ENCODE data around the gene CNTN4. TPM values are rescaled to one million over a fixed set of nuclear protein-coding genes. Genes with fewer than 3 reads are reported as not detected.

The CNTN4 gene
- total and polyA plus RNA-seq, 2 of the 8 experiments (the other 6 are each of a cell fraction or from before 2014, with no cell fraction given), result 0.41 to 2.2 TPM

DNA sequence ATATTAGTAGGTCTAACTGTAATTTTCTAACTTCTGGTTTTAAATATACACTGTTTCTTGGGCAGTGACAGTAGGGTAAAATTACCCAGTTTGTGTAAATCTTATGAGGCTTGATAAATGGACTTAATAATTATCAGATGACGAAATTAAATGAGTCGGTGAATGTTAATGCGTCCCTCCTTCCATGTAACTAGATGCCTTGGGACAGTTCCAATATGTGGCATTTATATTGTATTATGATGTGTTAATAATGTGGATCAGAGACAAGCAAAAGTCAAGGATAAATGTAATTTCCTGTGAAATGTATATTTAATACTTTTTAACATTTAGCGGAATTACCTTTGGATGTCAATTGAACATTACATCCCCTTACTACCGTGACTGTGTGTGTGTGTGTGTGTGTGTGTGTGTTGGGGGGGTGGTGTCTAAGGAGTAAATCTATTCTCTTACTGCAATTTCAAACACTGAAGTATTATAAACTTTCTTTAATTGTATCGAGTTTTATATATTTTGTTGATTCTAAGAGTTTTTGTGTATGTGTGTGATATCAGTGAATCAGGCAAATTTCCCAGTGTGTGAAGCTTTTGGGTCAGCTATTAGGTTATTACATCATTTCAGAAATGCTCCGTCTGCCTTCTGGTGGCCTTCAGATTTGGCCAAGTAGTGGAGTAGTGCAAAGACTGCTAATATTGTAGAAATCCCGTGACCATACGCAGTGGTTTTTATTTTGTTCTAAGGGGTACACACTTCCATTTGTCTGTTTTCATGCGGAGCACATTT, 50.1 kb downstream of the CNTN4 start (continued):
- TF ChIP-seq, protein P1, sequence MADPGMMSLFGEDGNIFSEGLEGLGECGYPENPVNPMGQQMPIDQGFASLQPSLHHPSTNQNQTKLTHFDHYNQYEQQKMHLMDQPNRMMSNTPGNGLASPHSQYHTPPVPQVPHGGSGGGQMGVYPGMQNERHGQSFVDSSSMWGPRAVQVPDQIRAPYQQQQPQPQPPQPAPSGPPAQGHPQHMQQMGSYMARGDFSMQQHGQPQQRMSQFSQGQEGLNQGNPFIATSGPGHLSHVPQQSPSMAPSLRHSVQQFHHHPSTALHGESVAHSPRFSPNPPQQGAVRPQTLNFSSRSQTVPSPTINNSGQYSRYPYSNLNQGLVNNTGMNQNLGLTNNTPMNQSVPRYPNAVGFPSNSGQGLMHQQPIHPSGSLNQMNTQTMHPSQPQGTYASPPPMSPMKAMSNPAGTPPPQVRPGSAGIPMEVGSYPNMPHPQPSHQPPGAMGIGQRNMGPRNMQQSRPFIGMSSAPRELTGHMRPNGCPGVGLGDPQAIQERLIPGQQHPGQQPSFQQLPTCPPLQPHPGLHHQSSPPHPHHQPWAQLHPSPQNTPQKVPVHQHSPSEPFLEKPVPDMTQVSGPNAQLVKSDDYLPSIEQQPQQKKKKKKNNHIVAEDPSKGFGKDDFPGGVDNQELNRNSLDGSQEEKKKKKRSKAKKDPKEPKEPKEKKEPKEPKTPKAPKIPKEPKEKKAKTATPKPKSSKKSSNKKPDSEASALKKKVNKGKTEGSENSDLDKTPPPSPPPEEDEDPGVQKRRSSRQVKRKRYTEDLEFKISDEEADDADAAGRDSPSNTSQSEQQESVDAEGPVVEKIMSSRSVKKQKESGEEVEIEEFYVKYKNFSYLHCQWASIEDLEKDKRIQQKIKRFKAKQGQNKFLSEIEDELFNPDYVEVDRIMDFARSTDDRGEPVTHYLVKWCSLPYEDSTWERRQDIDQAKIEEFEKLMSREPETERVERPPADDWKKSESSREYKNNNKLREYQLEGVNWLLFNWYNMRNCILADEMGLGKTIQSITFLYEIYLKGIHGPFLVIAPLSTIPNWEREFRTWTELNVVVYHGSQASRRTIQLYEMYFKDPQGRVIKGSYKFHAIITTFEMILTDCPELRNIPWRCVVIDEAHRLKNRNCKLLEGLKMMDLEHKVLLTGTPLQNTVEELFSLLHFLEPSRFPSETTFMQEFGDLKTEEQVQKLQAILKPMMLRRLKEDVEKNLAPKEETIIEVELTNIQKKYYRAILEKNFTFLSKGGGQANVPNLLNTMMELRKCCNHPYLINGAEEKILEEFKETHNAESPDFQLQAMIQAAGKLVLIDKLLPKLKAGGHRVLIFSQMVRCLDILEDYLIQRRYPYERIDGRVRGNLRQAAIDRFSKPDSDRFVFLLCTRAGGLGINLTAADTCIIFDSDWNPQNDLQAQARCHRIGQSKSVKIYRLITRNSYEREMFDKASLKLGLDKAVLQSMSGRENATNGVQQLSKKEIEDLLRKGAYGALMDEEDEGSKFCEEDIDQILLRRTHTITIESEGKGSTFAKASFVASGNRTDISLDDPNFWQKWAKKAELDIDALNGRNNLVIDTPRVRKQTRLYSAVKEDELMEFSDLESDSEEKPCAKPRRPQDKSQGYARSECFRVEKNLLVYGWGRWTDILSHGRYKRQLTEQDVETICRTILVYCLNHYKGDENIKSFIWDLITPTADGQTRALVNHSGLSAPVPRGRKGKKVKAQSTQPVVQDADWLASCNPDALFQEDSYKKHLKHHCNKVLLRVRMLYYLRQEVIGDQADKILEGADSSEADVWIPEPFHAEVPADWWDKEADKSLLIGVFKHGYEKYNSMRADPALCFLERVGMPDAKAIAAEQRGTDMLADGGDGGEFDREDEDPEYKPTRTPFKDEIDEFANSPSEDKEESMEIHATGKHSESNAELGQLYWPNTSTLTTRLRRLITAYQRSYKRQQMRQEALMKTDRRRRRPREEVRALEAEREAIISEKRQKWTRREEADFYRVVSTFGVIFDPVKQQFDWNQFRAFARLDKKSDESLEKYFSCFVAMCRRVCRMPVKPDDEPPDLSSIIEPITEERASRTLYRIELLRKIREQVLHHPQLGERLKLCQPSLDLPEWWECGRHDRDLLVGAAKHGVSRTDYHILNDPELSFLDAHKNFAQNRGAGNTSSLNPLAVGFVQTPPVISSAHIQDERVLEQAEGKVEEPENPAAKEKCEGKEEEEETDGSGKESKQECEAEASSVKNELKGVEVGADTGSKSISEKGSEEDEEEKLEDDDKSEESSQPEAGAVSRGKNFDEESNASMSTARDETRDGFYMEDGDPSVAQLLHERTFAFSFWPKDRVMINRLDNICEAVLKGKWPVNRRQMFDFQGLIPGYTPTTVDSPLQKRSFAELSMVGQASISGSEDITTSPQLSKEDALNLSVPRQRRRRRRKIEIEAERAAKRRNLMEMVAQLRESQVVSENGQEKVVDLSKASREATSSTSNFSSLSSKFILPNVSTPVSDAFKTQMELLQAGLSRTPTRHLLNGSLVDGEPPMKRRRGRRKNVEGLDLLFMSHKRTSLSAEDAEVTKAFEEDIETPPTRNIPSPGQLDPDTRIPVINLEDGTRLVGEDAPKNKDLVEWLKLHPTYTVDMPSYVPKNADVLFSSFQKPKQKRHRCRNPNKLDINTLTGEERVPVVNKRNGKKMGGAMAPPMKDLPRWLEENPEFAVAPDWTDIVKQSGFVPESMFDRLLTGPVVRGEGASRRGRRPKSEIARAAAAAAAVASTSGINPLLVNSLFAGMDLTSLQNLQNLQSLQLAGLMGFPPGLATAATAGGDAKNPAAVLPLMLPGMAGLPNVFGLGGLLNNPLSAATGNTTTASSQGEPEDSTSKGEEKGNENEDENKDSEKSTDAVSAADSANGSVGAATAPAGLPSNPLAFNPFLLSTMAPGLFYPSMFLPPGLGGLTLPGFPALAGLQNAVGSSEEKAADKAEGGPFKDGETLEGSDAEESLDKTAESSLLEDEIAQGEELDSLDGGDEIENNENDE (IDR thresholded peaks at IDR 0.05; ENCODE audit: insufficient replicate concordance, low read length), result no peak
- TF ChIP-seq GTF2F1 (IDR thresholded peaks at IDR 0.05; ENCODE audit: borderline replicate concordance, low read depth, low read length) (no peak), CEBPB (IDR thresholded peaks at IDR 0.05; ENCODE audit: low read depth, low read length) (no peak), NANOG (IDR thresholded peaks at IDR 0.05; ENCODE audit: insufficient read depth, low read depth, low read length, poor library complexity, severe bottlenecking) (no peak), YY1 (IDR thresholded peaks at IDR 0.05; ENCODE audit: low read depth, low read length) (no peak), KDM4A (IDR thresholded peaks at IDR 0.05; ENCODE audit: low read depth, low read length, severe bottlenecking) (no peak)
- TF ChIP-seq, protein P2, sequence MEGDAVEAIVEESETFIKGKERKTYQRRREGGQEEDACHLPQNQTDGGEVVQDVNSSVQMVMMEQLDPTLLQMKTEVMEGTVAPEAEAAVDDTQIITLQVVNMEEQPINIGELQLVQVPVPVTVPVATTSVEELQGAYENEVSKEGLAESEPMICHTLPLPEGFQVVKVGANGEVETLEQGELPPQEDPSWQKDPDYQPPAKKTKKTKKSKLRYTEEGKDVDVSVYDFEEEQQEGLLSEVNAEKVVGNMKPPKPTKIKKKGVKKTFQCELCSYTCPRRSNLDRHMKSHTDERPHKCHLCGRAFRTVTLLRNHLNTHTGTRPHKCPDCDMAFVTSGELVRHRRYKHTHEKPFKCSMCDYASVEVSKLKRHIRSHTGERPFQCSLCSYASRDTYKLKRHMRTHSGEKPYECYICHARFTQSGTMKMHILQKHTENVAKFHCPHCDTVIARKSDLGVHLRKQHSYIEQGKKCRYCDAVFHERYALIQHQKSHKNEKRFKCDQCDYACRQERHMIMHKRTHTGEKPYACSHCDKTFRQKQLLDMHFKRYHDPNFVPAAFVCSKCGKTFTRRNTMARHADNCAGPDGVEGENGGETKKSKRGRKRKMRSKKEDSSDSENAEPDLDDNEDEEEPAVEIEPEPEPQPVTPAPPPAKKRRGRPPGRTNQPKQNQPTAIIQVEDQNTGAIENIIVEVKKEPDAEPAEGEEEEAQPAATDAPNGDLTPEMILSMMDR (IDR thresholded peaks at IDR 0.05; ENCODE audit: control extremely low read depth in 1 of 3, insufficient read depth in 1 of 3, low read depth in 1 of 3, low read length in 3 of 3), result no peak
